HG03135 (cell line): ENCODE data around the gene JAM3.
A peak's percentile ranks its signal among the peaks of the same experiment; 100 is the strongest.

Experiments used
- ATAC-seq: cut with Tn5 transposase; IDR thresholded peaks from one replicate; pipeline ENCODE4 v1.9.1; 2021; ENCODE audit warnings: mild to moderate bottlenecking, moderate library complexity; ENCODE audit not compliant: unreplicated experiment

JAM3 gene

GRCh38 chr11:134068829-134069425, at the start of gene JAM3:
Gene JAM3, plus strand, starts transcription at chr11:134069072. Its CDS starts 12 bp downstream, at chr11:134069084.
- peak; percentile 91 for ATAC-seq

GRCh38 chr11:134019500-134019899, 49.4 kb upstream of the JAM3 start:
- no peak for ATAC-seq

GRCh38 chr11:134020598-134020997, 48.3 kb upstream of the JAM3 start:
- no peak for ATAC-seq

- ATAC-seq = no peak
Measured at GRCh38 chr11:134021326-134021725, 47.5 kb upstream of the JAM3 start.

- ATAC-seq = no peak
Measured at GRCh38 chr11:134022748-134023147, 46.1 kb upstream of the JAM3 start.

GRCh38 chr11:134024420-134025081, 44.3 kb upstream of the JAM3 start:
- ATAC-seq = no peak

GRCh38 chr11:134025082-134025429, 43.8 kb upstream of the JAM3 start:
- no peak for ATAC-seq

GRCh38 chr11:134026655-134027343, 42.1 kb upstream of the JAM3 start:
- no peak for ATAC-seq

GRCh38 chr11:134027671-134028070, 41.2 kb upstream of the JAM3 start:
- no peak for ATAC-seq

- ATAC-seq = no peak
Measured at GRCh38 chr11:134028368-134028920, 40.4 kb upstream of the JAM3 start.

GRCh38 chr11:134030853-134031252, 38.0 kb upstream of the JAM3 start:
- ATAC-seq = no peak

GRCh38 chr11:134032043-134032442, 36.8 kb upstream of the JAM3 start:
- no peak for ATAC-seq

- no peak for ATAC-seq
Measured at GRCh38 chr11:134032501-134033091, 36.3 kb upstream of the JAM3 start.

- no peak for ATAC-seq
Measured at GRCh38 chr11:134033276-134033675, 35.6 kb upstream of the JAM3 start.

- peak; percentile 56 for ATAC-seq
Measured at GRCh38 chr11:134033696-134034491, 35.0 kb upstream of the JAM3 start.

GRCh38 chr11:134034496-134035381, 34.1 kb upstream of the JAM3 start:
- ATAC-seq = no peak

- ATAC-seq = no peak
Measured at GRCh38 chr11:134036492-134037045, 32.3 kb upstream of the JAM3 start.

GRCh38 chr11:134037046-134037908, 31.6 kb upstream of the JAM3 start:
- peak; percentile 62 for ATAC-seq
